Activated T-cell treated with anti-CD3 and anti-CD28 coated beads, Interleukin-2, amount 50 U/mL, for 48 hours (primary cell): Measurements from ENCODE around the gene PRKG1.
"Not testable (repeated sequence)": the region's sequence is repeated elsewhere in the genome, so short reads cannot be mapped to it uniquely, and the experiment has no call there.

Experiments
- DNase-seq, 2 experiments: peaks; one replicate each; pipeline ENCODE4 v3.0.0-alpha.2; 2020

Gene PRKG1

GRCh38 chr10:51281387-51281786 is 207.1 kb downstream of the PRKG1 start:
- DNase-seq: not testable (repeated sequence)

- no peak for DNase-seq
These were observed 211.3 kb downstream of the PRKG1 start for GRCh38 chr10:51285601-51286000.

GRCh38 chr10:51288511-51288910 is 214.2 kb downstream of the PRKG1 start:
- DNase-seq: no peak

- DNase-seq: no peak
These were observed 215.2 kb downstream of the PRKG1 start for GRCh38 chr10:51289519-51289918.

- no peak for DNase-seq
These were observed 217.7 kb downstream of the PRKG1 start for GRCh38 chr10:51291961-51292360.

GRCh38 chr10:51297438-51297837 is 223.2 kb downstream of the PRKG1 start:
- no peak for DNase-seq

GRCh38 chr10:51300617-51301304 is 226.5 kb downstream of the PRKG1 start:
- DNase-seq: no peak

GRCh38 chr10:51301644-51302043 is 227.4 kb downstream of the PRKG1 start:
- DNase-seq: no peak

GRCh38 chr10:51302316-51302715 is 228.0 kb downstream of the PRKG1 start:
- DNase-seq: no peak

GRCh38 chr10:51308116-51308515 is 233.8 kb downstream of the PRKG1 start:
- DNase-seq: no peak

- no peak for DNase-seq
These were observed 236.9 kb downstream of the PRKG1 start for GRCh38 chr10:51311228-51311627.

GRCh38 chr10:51312817-51313216 is 238.5 kb downstream of the PRKG1 start:
- DNase-seq: no peak

GRCh38 chr10:51313251-51313650 is 239.0 kb downstream of the PRKG1 start:
- DNase-seq: no peak

- DNase-seq: no peak
These were observed 239.6 kb downstream of the PRKG1 start for GRCh38 chr10:51313773-51314478.

- no peak for DNase-seq
These were observed 240.2 kb downstream of the PRKG1 start for GRCh38 chr10:51314481-51314880.

GRCh38 chr10:51318399-51319172 is 244.3 kb downstream of the PRKG1 start:
- no peak for DNase-seq

- no peak for DNase-seq
These were observed 244.8 kb downstream of the PRKG1 start for GRCh38 chr10:51319173-51319435.

- no peak for DNase-seq
These were observed 247.0 kb downstream of the PRKG1 start for GRCh38 chr10:51321300-51321699.

GRCh38 chr10:51321980-51322379 is 247.7 kb downstream of the PRKG1 start:
- DNase-seq: no peak

- DNase-seq: no peak
These were observed 251.4 kb downstream of the PRKG1 start for GRCh38 chr10:51325649-51326048.

GRCh38 chr10:51326174-51326573 is 251.9 kb downstream of the PRKG1 start:
- DNase-seq: no peak

- DNase-seq: no peak
These were observed 253.1 kb downstream of the PRKG1 start for GRCh38 chr10:51327432-51327831.

- DNase-seq: no peak
These were observed 266.1 kb downstream of the PRKG1 start for GRCh38 chr10:51340366-51340765.
